Fibroblast of skin of left biceps (primary cell): ENCODE data around the gene CHMP4B.

ENCODE experiments used
- DNase-seq, 2 experiments: peaks; one replicate each; pipeline ENCODE4 v3.0.0-alpha.2; 2013; ENCODE audit warnings: low read depth in 2 of 2

The CHMP4B gene

GRCh38 chr20:33810885-33811775 lies at the start of gene CHMP4B:
Gene CHMP4B (plus strand): TSS chr20:33811348. CDS start chr20:33811469, 121 bp downstream.
- DNase-seq, result peak; percentile 95 to 97

- DNase-seq, result no peak
Observed at GRCh38 chr20:33761698-33762250, 49.4 kb upstream of the CHMP4B start.

GRCh38 chr20:33765099-33765498 lies 46.0 kb upstream of the CHMP4B start:
- no peak for DNase-seq

- no peak for DNase-seq
Observed at GRCh38 chr20:33765592-33765991, 45.6 kb upstream of the CHMP4B start.

GRCh38 chr20:33766686-33767085 lies 44.5 kb upstream of the CHMP4B start:
- DNase-seq, result no peak

- DNase-seq, result no peak
Observed at GRCh38 chr20:33767777-33768138, 43.4 kb upstream of the CHMP4B start.

GRCh38 chr20:33769043-33769442 lies 42.1 kb upstream of the CHMP4B start:
- no peak for DNase-seq

GRCh38 chr20:33770005-33770404 lies 41.1 kb upstream of the CHMP4B start:
- no peak for DNase-seq

- no peak for DNase-seq
Observed at GRCh38 chr20:33771938-33772337, 39.2 kb upstream of the CHMP4B start.

- no peak for DNase-seq
Observed at GRCh38 chr20:33772439-33772838, 38.7 kb upstream of the CHMP4B start.

- no peak for DNase-seq
Observed at GRCh38 chr20:33773412-33774089, 37.6 kb upstream of the CHMP4B start.

GRCh38 chr20:33777816-33778215 lies 33.3 kb upstream of the CHMP4B start:
- no peak for DNase-seq

GRCh38 chr20:33781133-33781532 lies 30.0 kb upstream of the CHMP4B start:
- no peak for DNase-seq

GRCh38 chr20:33781945-33782344 lies 29.2 kb upstream of the CHMP4B start:
- no peak for DNase-seq

GRCh38 chr20:33783256-33783655 lies 27.9 kb upstream of the CHMP4B start:
- DNase-seq, result no peak

GRCh38 chr20:33783818-33784217 lies 27.3 kb upstream of the CHMP4B start:
- DNase-seq, result no peak

- no peak for DNase-seq
Observed at GRCh38 chr20:33784225-33784624, 26.9 kb upstream of the CHMP4B start.

- DNase-seq, result no peak
Observed at GRCh38 chr20:33785503-33785902, 25.6 kb upstream of the CHMP4B start.

- no peak for DNase-seq
Observed at GRCh38 chr20:33787253-33787891, 23.8 kb upstream of the CHMP4B start.

GRCh38 chr20:33788351-33789049 lies 22.6 kb upstream of the CHMP4B start:
- DNase-seq, result no peak

GRCh38 chr20:33789109-33789857 lies 21.9 kb upstream of the CHMP4B start:
- peak; percentile 76 to 79 for DNase-seq
